Measurements from ENCODE around the gene PRSS12. TPM values are rescaled to one million over a fixed set of nuclear protein-coding genes. Genes with fewer than 3 reads are reported as not detected.
"Not testable (repeated sequence)": the region's sequence is repeated elsewhere in the genome, so short reads cannot be mapped to it uniquely, and the experiment has no call there.

PRSS12 gene
- total RNA-seq, result under 1 TPM in 2 of 9 donors, not detected in 7; 0.08 to 0.14 TPM
- under 1 TPM in 1 of 2 donors, not detected in 1; 0.01 TPM for polyA plus RNA-seq
- long read RNA-seq, donor 1, result 0 reads
- long read RNA-seq, donor 2, result 0 reads
- long read RNA-seq, donor 3, result 0 reads

GRCh38 chr4:118352843-118353533, at the start of gene PRSS12:
TSS of gene PRSS12 (minus strand) at chr4:118353003. CDS start at chr4:118352720, 283 bp downstream.
- Histone ChIP-seq H3K9me3 (no peaks in the 10 kb centered on the region), H3K27ac (no peak within 1 kb of the TSS), H3K4me1 (peaks cover 0 to 17% (median 7%) of the 10 kb centered on the region in 12 donors), H3K36me3 (no peaks in the 10 kb centered on the region), H3K4me3 (peak within 1 kb of the TSS; percentile 3 to 58 (median 40)), H3K27me3 (peaks cover 25 to 77% (median 48%) of the 10 kb centered on the region in 9 donors)
- 1 to 4% (median 3%) methylated on average over 14 to 59 of the region's 59 CpGs for WGBS, 4 donors
- TF ChIP-seq CTCF (IDR thresholded peaks at IDR 0.05) (peak; percentile 38 to 72 (median 56)), POLR2A (IDR thresholded peaks at IDR 0.05) (no peak)
- peak; percentile 21 to 75 (median 39) for DNase-seq
- peak in 3 of 4 donors; percentile 45 to 92 (median 87) for ATAC-seq
- intact Hi-C loops (cut with DNase I), result loop anchor here in 3 of 10 donors (2.0 to 5.0 kb wide), 2 partner anchors 71 to 72 kb away; no protein-coding TSS in a partner anchor

- intact Hi-C loops (cut with DNase I), result no loop called here
- Histone ChIP-seq H3K9me3 (no peaks in the 10 kb centered on the region), H3K4me3 (no peak overlapping the region), H3K27me3 (peaks cover 0 to 5% (median 0%) of the 10 kb centered on the region in 9 donors), H3K4me1 (no peaks in the 10 kb centered on the region), H3K27ac (no peak overlapping the region), H3K36me3 (no peaks in the 10 kb centered on the region)
- ATAC-seq, result no peak
- no peak for TF ChIP-seq POLR2A (IDR thresholded peaks at IDR 0.05)
- 31 to 42% (median 36%) methylated on average over 3 of the region's 3 CpGs for WGBS, 4 donors
- no peak for DNase-seq
Observed at GRCh38 chr4:118400356-118400755, 47.6 kb upstream of the PRSS12 start.

GRCh38 chr4:118399883-118400282, 47.1 kb upstream of the PRSS12 start:
- H3K4me3 ChIP-seq; intact Hi-C loops (cut with DNase I); H3K36me3 ChIP-seq; H3K9me3 ChIP-seq; DNase-seq; H3K4me1 ChIP-seq; H3K27ac ChIP-seq; ATAC-seq; H3K27me3 ChIP-seq: not testable (repeated sequence)
- WGBS, 4 donors, result 43 to 52% (median 47%) methylated on average over 4 of the region's 4 CpGs

DNA sequence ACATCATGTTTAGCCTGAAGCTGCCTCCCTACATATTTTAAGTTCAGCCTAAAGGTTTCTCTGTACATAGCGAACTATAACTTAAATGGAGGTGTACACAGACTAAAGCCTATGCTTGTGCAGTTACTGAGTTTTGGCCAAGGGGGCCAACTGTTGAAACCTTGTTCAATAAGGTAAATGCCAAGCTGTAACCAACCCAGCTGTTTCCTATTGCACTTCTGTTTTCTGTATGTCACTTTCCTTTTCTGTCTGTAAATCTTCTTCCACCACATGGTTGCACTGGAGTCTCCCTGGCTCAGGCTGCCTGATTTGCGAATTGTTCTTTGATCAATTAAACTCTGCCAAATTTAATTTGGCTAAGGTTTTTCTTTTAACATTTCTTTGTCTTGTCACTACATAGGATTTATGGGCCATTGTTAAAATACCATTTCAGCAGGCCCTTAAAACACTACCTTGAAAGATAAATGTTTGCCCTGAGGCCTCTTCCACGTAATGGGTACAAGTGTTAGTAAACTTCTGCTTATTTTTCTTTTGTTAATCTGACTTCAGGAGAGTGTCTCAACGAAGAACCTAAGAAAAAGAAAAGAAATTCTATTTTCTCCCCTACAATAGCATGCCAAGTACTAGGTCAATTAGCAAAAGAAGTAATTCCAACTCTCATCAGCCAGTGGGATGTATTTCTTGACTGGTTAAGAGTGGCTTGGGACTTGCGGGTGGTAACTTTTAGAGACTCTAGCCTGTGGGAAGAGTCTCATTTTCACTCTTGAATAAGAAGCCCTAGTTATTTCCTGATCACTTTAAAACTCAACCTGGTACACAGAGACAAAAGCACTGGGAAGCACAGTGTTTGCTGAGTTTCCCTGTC, 45.7 kb upstream of the PRSS12 start:
- Histone ChIP-seq H3K4me1 (no peaks in the 10 kb centered on the region), H3K9me3 (no peaks in the 10 kb centered on the region), H3K36me3 (no peaks in the 10 kb centered on the region), H3K27ac (no peak overlapping the region), H3K4me3 (no peak overlapping the region), H3K27me3 (peaks cover 0 to 5% (median 0%) of the 10 kb centered on the region in 9 donors)
- DNase-seq (no peak), ATAC-seq (no peak)
- TF ChIP-seq CTCF (IDR thresholded peaks at IDR 0.05) (no peak), POLR2A (IDR thresholded peaks at IDR 0.05) (no peak)
- intact Hi-C loops (cut with DNase I), result no loop called here
- WGBS, 4 donors, result 75 to 80% (median 76%) methylated on average over 5 of the region's 5 CpGs

- no peak for ATAC-seq
- TF ChIP-seq CTCF (IDR thresholded peaks at IDR 0.05), result no peak
- TF ChIP-seq POLR2A (IDR thresholded peaks at IDR 0.05), result no peak
- no peak overlapping the region for H3K4me3 ChIP-seq
- H3K27me3 ChIP-seq, result peaks cover 0 to 5% (median 0%) of the 10 kb centered on the region in 9 donors
- WGBS, 4 donors, result 64 to 80% (median 73%) methylated on average over 1 of the region's 1 CpG
- DNase-seq, result no peak
- intact Hi-C loops (cut with DNase I), result no loop called here
- H3K4me1 ChIP-seq, result no peaks in the 10 kb centered on the region
- H3K9me3 ChIP-seq, result peaks cover 0 to 1% (median 0%) of the 10 kb centered on the region in 12 donors
- H3K36me3 ChIP-seq, result no peaks in the 10 kb centered on the region
- no peak overlapping the region for H3K27ac ChIP-seq
Observed at GRCh38 chr4:118397623-118397979, 44.8 kb upstream of the PRSS12 start.
